ENCODE measurements around the gene TNFAIP1.
A peak's percentile ranks its signal among the peaks of the same experiment; 100 is the strongest.
"Not testable (repeated sequence)": the region's sequence is repeated elsewhere in the genome, so short reads cannot be mapped to it uniquely, and the experiment has no call there.

Gene TNFAIP1

DNA sequence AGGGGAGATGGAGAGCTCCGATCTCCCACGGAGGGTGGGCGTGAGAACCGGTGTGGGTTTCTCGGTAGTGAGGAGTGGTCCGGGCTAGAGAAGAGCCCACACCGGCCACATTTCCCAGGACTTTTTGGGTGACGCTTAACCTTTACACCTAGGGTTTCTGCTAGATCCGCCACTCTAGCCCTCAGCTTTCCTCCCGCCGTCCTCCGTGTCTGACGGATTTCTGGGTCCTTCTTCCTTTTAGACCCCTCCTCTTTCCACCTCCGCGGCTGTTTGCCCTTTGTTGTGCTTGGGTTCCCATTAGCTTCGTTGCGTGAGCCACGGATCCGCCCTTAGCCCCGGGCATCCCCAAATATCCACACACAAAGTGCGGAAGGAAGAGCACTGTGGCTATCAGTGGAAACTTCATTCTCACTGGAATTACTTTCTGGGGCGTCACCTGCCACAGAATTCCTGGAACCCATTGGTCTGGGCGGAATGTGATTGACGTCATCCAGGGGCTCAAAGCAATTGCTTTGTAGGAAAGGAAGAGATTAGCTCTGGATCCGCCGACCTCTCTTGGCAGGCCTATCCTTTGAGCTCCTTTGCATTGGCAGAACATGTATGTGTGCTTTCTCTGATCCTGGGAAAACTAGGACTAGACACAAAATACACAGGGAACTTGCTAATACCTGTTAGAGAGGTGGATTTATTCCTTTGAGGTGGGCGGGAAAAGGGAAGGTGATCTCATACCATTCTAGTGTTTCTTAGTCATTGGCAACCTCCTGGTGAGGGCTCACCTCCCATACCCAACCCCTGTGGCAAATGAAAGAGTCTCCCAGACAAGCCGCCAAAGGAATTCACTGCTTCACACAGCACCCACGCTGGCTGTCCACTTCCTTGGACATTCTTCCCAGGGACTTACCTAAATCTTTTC lies 654 bp downstream of the TNFAIP1 start:
- Histone ChIP-seq H2AFZ (ENCODE audit: low read depth, low read length) (peak overlapping the region; percentile 84), H3K9ac (ENCODE audit: low read depth, low read length) (peak overlapping the region; percentile 73), H4K20me1 (ENCODE audit: insufficient read depth, low read length) (no peaks in the 10 kb centered on the region; the same call in none of the 2 replicates), H3K27me3 (ENCODE audit: insufficient read depth, low read length, poor library complexity) (no peaks in the 10 kb centered on the region), H3K9me3 (ENCODE audit: insufficient read depth, low read length, severe bottlenecking) (no peaks in the 10 kb centered on the region), H3K79me2 (ENCODE audit: insufficient read depth, low read length) (peaks cover 61% of the 10 kb centered on the region), H3K4me2 (ENCODE audit: insufficient read depth, low read length) (peak overlapping the region; percentile 87), H3K27ac (ENCODE audit: low read length) (peak overlapping the region; percentile 73), H3K4me1 (ENCODE audit: insufficient read depth, low read length) (peaks cover 45% of the 10 kb centered on the region), H3K36me3 (ENCODE audit: insufficient read depth, low read length) (peaks cover 13% of the 10 kb centered on the region), H3K4me3 (ENCODE audit: low read depth in 1 of 2, low read length in 2 of 2) (peak overlapping the region; percentile 80 to 91)
- DNase-seq (peak; percentile 45), ATAC-seq (ENCODE audit: insufficient read depth, low read depth) (no peak; the same call in 2 of the 3 replicates)
- TF ChIP-seq, protein P1, sequence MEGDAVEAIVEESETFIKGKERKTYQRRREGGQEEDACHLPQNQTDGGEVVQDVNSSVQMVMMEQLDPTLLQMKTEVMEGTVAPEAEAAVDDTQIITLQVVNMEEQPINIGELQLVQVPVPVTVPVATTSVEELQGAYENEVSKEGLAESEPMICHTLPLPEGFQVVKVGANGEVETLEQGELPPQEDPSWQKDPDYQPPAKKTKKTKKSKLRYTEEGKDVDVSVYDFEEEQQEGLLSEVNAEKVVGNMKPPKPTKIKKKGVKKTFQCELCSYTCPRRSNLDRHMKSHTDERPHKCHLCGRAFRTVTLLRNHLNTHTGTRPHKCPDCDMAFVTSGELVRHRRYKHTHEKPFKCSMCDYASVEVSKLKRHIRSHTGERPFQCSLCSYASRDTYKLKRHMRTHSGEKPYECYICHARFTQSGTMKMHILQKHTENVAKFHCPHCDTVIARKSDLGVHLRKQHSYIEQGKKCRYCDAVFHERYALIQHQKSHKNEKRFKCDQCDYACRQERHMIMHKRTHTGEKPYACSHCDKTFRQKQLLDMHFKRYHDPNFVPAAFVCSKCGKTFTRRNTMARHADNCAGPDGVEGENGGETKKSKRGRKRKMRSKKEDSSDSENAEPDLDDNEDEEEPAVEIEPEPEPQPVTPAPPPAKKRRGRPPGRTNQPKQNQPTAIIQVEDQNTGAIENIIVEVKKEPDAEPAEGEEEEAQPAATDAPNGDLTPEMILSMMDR (IDR thresholded peaks at IDR 0.05; ENCODE audit: borderline replicate concordance, extremely low read depth, low read length, poor library complexity, severe bottlenecking): no peak
- TF ChIP-seq EZH2 (IDR thresholded peaks at IDR 0.05; ENCODE audit: borderline replicate concordance, low read depth, low read length, severe bottlenecking): no peak

DNA sequence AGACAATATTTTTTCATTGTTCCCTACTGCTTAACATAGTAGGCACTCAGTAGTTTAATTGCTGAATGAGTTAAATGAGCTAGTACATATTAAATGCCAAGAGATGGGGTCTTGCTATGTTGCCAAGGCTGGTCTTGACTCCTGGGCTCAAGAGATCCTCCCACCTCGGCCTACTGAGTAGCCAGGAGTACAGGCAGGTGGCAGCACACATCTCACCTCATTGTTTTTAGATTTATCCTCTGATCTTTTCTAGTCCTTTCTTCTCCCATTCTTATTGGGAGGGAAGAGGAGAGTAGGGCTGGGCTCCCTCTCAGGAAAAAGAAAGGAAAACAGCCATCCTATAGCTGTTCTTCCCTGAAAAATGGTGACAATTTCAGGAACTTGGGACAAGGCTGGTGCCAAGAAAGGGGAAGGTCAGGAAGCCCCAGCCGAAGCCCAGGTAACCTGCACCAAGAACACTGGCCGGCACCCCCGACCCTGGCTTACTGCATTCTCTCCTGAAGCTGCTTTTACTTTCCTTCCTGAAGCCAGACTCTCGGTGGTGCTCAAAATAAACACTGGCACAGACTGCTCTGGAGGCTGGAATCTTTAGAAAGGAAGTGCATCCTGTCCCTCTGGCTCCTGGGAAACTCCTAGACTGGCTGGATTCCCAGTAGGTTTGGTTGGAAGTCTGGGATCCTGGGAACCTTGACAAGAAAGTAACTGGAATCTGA lies 2.7 kb downstream of the TNFAIP1 start:
- no peak overlapping the region for H2AFZ ChIP-seq (ENCODE audit: low read depth, low read length)
- H3K27me3 ChIP-seq (ENCODE audit: insufficient read depth, low read length, poor library complexity): no peaks in the 10 kb centered on the region
- H3K4me1 ChIP-seq (ENCODE audit: insufficient read depth, low read length): peaks cover 38% of the 10 kb centered on the region
- peaks cover 3% of the 10 kb centered on the region; the same call in 1 of the 2 replicates for H4K20me1 ChIP-seq (ENCODE audit: insufficient read depth, low read length)
- H3K4me2 ChIP-seq (ENCODE audit: insufficient read depth, low read length): no peak overlapping the region
- no peaks in the 10 kb centered on the region for H3K9me3 ChIP-seq (ENCODE audit: insufficient read depth, low read length, severe bottlenecking)
- DNase-seq (no peak), ATAC-seq (ENCODE audit: insufficient read depth, low read depth) (no peak)
- H3K36me3 ChIP-seq (ENCODE audit: insufficient read depth, low read length): peaks cover 29% of the 10 kb centered on the region
- H3K4me3 ChIP-seq (ENCODE audit: low read depth in 1 of 2, low read length in 2 of 2): no peak overlapping the region
- H3K79me2 ChIP-seq (ENCODE audit: insufficient read depth, low read length): peaks cover 56% of the 10 kb centered on the region
- TF ChIP-seq, protein P1 (IDR thresholded peaks at IDR 0.05; ENCODE audit: borderline replicate concordance, extremely low read depth, low read length, poor library complexity, severe bottlenecking): no peak
- no peak for TF ChIP-seq EZH2 (IDR thresholded peaks at IDR 0.05; ENCODE audit: borderline replicate concordance, low read depth, low read length, severe bottlenecking)
- no peak overlapping the region for H3K27ac ChIP-seq (ENCODE audit: low read length)
- H3K9ac ChIP-seq (ENCODE audit: low read depth, low read length): no peak overlapping the region

DNA sequence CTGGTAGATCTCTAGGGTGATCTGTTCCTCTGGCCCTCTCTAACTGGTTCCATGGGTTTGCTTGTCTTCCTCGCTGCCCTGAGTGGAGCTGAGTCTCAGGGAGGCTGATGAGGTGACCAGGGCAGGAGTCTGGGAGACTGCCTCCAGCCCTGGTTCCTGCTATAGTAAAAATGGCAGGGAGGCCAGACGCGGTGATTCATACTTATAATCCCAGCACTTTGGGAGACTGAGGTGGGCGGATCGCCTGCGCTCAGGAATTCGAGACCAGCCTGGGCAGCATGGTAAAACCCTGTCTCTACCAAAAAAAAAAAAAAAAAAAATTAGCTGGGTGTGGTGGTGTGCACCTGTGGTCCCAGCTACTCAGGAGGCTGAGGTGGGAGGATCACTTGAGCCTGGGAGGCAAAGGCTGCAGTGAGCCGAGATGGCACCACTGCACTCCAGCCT lies 3.2 kb downstream of the TNFAIP1 start:
- H4K20me1 ChIP-seq (ENCODE audit: insufficient read depth, low read length); DNase-seq; ATAC-seq (ENCODE audit: insufficient read depth, low read depth); H3K4me3 ChIP-seq (ENCODE audit: low read depth in 1 of 2, low read length in 2 of 2); H2AFZ ChIP-seq (ENCODE audit: low read depth, low read length); H3K4me2 ChIP-seq (ENCODE audit: insufficient read depth, low read length); H3K27ac ChIP-seq (ENCODE audit: low read length); H3K27me3 ChIP-seq (ENCODE audit: insufficient read depth, low read length, poor library complexity); H3K9ac ChIP-seq (ENCODE audit: low read depth, low read length); H3K9me3 ChIP-seq (ENCODE audit: insufficient read depth, low read length, severe bottlenecking): not testable (repeated sequence)
- Histone ChIP-seq H3K79me2 (ENCODE audit: insufficient read depth, low read length) (peaks cover 52% of the 10 kb centered on the region), H3K4me1 (ENCODE audit: insufficient read depth, low read length) (peaks cover 32% of the 10 kb centered on the region), H3K36me3 (ENCODE audit: insufficient read depth, low read length) (peaks cover 33% of the 10 kb centered on the region)

DNA sequence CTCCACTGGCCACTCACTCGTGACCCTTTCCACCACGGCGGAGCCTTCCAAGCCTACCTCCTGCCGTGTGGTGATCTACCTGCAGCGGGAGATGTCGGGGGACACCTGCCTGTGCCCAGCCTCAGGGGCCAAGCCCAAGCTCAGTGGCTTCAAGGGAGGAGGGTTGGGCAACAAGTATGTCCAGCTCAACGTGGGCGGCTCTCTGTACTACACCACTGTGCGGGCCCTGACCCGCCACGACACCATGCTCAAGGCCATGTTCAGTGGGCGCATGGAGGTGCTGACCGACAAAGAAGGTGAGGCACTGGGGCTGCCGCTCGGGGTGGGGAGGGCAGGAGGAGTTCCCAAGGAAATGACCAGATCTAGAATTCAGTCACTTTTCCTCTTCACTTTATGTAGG lies 3.9 kb downstream of the TNFAIP1 start:
- no peaks in the 10 kb centered on the region for H3K27me3 ChIP-seq (ENCODE audit: insufficient read depth, low read length, poor library complexity)
- peaks cover 45% of the 10 kb centered on the region for H3K79me2 ChIP-seq (ENCODE audit: insufficient read depth, low read length)
- peaks cover 7% of the 10 kb centered on the region for H4K20me1 ChIP-seq (ENCODE audit: insufficient read depth, low read length)
- no peak overlapping the region for H3K27ac ChIP-seq (ENCODE audit: low read length)
- H3K9ac ChIP-seq (ENCODE audit: low read depth, low read length): no peak overlapping the region
- peaks cover 38% of the 10 kb centered on the region for H3K36me3 ChIP-seq (ENCODE audit: insufficient read depth, low read length)
- DNase-seq (no peak), ATAC-seq (ENCODE audit: insufficient read depth, low read depth) (no peak)
- H3K4me2 ChIP-seq (ENCODE audit: insufficient read depth, low read length): no peak overlapping the region
- TF ChIP-seq, protein P1 (IDR thresholded peaks at IDR 0.05; ENCODE audit: borderline replicate concordance, extremely low read depth, low read length, poor library complexity, severe bottlenecking): no peak
- TF ChIP-seq EZH2 (IDR thresholded peaks at IDR 0.05; ENCODE audit: borderline replicate concordance, low read depth, low read length, severe bottlenecking): no peak
- H3K9me3 ChIP-seq (ENCODE audit: insufficient read depth, low read length, severe bottlenecking): no peaks in the 10 kb centered on the region
- peaks cover 26% of the 10 kb centered on the region for H3K4me1 ChIP-seq (ENCODE audit: insufficient read depth, low read length)
- H2AFZ ChIP-seq (ENCODE audit: low read depth, low read length): no peak overlapping the region
- H3K4me3 ChIP-seq (ENCODE audit: low read depth in 1 of 2, low read length in 2 of 2): no peak overlapping the region
